Body of pancreas (tissue), 4 donors: Measurements from ENCODE around the gene PHF19.

Experiments used
- POLR2A ChIP-seq, 3 donors: fragments of 450-650 bp; IDR thresholded peaks; one replicate each; pipeline ENCODE4 v1.6.1; 2016; ENCODE audit warnings: antibody characterized with exemption in 3 of 3, mild to moderate bottlenecking in 2 of 3
- TF ChIP-seq, protein P1 (sequence below), 7 experiments: fragments of 450-650 bp in 4 of 7; fragments of 200-600 bp in 3 of 7; sonication (generic) in 3 of 7; IDR thresholded peaks; one replicate each; pipeline ENCODE4 v1.5.1; 2016 to 2019; ENCODE audit warnings: antibody characterized with exemption in 7 of 7

GRCh38 chr9:120891884-120892747, 15.1 kb upstream of the PHF19 start:
- TF ChIP-seq, protein P1, sequence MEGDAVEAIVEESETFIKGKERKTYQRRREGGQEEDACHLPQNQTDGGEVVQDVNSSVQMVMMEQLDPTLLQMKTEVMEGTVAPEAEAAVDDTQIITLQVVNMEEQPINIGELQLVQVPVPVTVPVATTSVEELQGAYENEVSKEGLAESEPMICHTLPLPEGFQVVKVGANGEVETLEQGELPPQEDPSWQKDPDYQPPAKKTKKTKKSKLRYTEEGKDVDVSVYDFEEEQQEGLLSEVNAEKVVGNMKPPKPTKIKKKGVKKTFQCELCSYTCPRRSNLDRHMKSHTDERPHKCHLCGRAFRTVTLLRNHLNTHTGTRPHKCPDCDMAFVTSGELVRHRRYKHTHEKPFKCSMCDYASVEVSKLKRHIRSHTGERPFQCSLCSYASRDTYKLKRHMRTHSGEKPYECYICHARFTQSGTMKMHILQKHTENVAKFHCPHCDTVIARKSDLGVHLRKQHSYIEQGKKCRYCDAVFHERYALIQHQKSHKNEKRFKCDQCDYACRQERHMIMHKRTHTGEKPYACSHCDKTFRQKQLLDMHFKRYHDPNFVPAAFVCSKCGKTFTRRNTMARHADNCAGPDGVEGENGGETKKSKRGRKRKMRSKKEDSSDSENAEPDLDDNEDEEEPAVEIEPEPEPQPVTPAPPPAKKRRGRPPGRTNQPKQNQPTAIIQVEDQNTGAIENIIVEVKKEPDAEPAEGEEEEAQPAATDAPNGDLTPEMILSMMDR (IDR thresholded peaks at IDR 0.05): no peak
- TF ChIP-seq POLR2A (IDR thresholded peaks at IDR 0.05): no peak
